ENCODE results near the gene PPP2R5C.

The PPP2R5C gene

DNA sequence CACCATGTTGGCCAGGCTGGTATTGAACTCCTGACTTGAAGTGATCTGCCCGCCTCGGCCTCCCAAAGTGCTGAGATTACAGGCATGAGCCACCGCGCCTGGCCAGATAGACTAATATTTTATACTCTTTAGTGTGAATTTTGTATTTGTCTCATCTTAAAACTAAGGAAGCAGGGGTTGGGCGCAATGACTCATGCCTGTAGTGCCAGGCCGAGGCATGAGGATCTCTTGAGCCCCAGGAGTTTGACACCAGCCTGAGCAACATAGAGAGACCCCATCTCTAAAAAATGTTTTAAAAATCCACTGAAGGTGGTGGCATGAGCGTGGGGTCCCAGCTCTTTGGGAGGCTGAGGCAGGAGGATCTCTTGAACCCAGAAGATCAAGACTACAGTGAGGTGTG is 211.8 kb downstream of the PPP2R5C start:
- H3K4me3 ChIP-seq (ENCODE audit: low read length) = no peak overlapping the region
- H3K4me1 ChIP-seq (ENCODE audit: control insufficient read depth, low read length) = peaks cover 42% of the 10 kb centered on the region
- no peaks in the 10 kb centered on the region for H3K27me3 ChIP-seq (ENCODE audit: control insufficient read depth, low read length)
- peaks cover 87% of the 10 kb centered on the region for H3K79me2 ChIP-seq (ENCODE audit: control insufficient read depth, low read length)
- no peaks in the 10 kb centered on the region for H3K9me2 ChIP-seq (replicated peaks; ENCODE audit: control insufficient read depth, low read length)
- H3F3A ChIP-seq (ENCODE audit: control insufficient read depth, insufficient read depth) = peaks cover 6% of the 10 kb centered on the region
- H3K9me3 ChIP-seq (ENCODE audit: control insufficient read depth, insufficient read depth, low read length) = no peaks in the 10 kb centered on the region
- H4K20me1 ChIP-seq (ENCODE audit: control insufficient read depth, insufficient read depth, low read depth, low read length) = no peaks in the 10 kb centered on the region
- peaks cover 42% of the 10 kb centered on the region for H3K36me3 ChIP-seq (ENCODE audit: control insufficient read depth, low read length)
- no peak overlapping the region for H3K27ac ChIP-seq (ENCODE audit: low read depth, low read length)
- TF ChIP-seq, protein P1, sequence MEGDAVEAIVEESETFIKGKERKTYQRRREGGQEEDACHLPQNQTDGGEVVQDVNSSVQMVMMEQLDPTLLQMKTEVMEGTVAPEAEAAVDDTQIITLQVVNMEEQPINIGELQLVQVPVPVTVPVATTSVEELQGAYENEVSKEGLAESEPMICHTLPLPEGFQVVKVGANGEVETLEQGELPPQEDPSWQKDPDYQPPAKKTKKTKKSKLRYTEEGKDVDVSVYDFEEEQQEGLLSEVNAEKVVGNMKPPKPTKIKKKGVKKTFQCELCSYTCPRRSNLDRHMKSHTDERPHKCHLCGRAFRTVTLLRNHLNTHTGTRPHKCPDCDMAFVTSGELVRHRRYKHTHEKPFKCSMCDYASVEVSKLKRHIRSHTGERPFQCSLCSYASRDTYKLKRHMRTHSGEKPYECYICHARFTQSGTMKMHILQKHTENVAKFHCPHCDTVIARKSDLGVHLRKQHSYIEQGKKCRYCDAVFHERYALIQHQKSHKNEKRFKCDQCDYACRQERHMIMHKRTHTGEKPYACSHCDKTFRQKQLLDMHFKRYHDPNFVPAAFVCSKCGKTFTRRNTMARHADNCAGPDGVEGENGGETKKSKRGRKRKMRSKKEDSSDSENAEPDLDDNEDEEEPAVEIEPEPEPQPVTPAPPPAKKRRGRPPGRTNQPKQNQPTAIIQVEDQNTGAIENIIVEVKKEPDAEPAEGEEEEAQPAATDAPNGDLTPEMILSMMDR (IDR thresholded peaks at IDR 0.05; ENCODE audit: low read depth, low read length, poor library complexity, severe bottlenecking) = no peak
- no peak for TF ChIP-seq EZH2phosphoT487 (IDR thresholded peaks at IDR 0.05; ENCODE audit: borderline replicate concordance, low read length)
- H3K4me2 ChIP-seq (ENCODE audit: low read length) = no peak overlapping the region

DNA sequence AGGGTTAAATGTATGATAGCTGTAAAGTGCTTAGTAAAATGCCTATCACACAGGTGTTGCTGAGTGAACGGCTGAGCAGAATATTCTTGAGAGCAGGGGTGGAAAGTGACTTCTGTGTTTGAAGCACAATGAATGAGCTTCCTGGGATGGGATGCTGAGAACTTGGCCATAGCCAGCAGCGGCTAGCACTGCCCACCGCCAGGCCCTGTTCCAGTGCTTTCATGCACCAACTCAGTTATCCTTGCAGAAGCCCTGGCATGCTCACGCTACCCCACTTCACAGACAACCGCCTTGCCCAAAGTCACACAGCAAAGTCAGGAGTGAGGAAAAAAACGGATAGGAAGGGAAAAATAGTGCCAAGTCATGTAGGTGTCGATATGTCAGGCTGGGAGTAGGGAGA is 213.7 kb downstream of the PPP2R5C start:
- H3F3A ChIP-seq (ENCODE audit: control insufficient read depth, insufficient read depth) = peaks cover 8% of the 10 kb centered on the region; the same call in 1 of the 2 replicates
- no peaks in the 10 kb centered on the region for H3K9me3 ChIP-seq (ENCODE audit: control insufficient read depth, insufficient read depth, low read length)
- H4K20me1 ChIP-seq (ENCODE audit: control insufficient read depth, insufficient read depth, low read depth, low read length) = no peaks in the 10 kb centered on the region
- H3K4me1 ChIP-seq (ENCODE audit: control insufficient read depth, low read length) = peaks cover 29% of the 10 kb centered on the region
- no peaks in the 10 kb centered on the region for H3K27me3 ChIP-seq (ENCODE audit: control insufficient read depth, low read length)
- no peaks in the 10 kb centered on the region for H3K9me2 ChIP-seq (replicated peaks; ENCODE audit: control insufficient read depth, low read length)
- H3K27ac ChIP-seq (ENCODE audit: low read depth, low read length) = no peak overlapping the region
- no peak overlapping the region for H3K4me2 ChIP-seq (ENCODE audit: low read length)
- TF ChIP-seq, protein P1 (IDR thresholded peaks at IDR 0.05; ENCODE audit: low read depth, low read length, poor library complexity, severe bottlenecking) = no peak
- no peak overlapping the region for H3K4me3 ChIP-seq (ENCODE audit: low read length)
- peaks cover 75% of the 10 kb centered on the region for H3K79me2 ChIP-seq (ENCODE audit: control insufficient read depth, low read length)
- H3K36me3 ChIP-seq (ENCODE audit: control insufficient read depth, low read length) = peaks cover 57% of the 10 kb centered on the region

Data from DOHH2 (cell line).